Frontal cortex (tissue), 4 donors: ENCODE data around the gene ULK4. TPM values are rescaled to one million over a fixed set of nuclear protein-coding genes. Genes with fewer than 3 reads are reported as not detected.
"Not testable (repeated sequence)": the region's sequence is repeated elsewhere in the genome, so short reads cannot be mapped to it uniquely, and the experiment has no call there.

Source experiments
- DNase-seq, 2 donors: peaks; one replicate each; pipeline ENCODE4 v3.0.0; 2012; ENCODE audit warnings: low spot score in 2 of 2
- FAIRE-seq: peaks from 2 replicates; lab custom pipeline; 2012; peaks lifted over from hg19 to GRCh38; lab: Jason Lieb, UNC
- total RNA-seq: library from RNA; depleted of rRNA; stranded (reverse); fragments of >200 nt; gene quantifications from one replicate; pipeline ENCODE4 v1.2.3, GENCODE V29; 2014
- donor health status: control.
- donor health status: control.
- donor health status: control.

The ULK4 gene
- total RNA-seq, 1 donor from 2014 or later = 17.5 TPM

DNA sequence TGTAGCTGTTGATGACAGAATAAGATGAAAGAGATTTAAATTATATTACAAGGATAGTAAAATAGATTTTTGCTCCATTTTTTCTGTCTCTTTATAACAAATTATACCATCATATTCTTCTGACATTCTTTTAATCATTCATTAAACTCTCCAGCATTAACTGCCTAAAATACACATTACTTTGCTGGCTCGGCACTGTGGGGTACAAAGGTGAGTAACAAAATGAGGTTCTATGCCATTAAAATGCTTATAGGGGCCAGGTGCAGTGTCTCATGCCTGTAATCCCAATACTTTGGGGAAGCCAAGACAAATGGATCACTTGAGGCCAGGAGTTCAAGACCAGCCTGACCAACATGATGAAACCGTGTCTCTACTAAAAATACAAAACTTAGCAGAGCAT lies 81.5 kb downstream of the ULK4 start:
- no peak for FAIRE-seq
- no peak for DNase-seq

- not testable (repeated sequence) for DNase-seq, FAIRE-seq
Measured at GRCh38 chr3:41877741-41878140, 84.2 kb downstream of the ULK4 start.

- FAIRE-seq (no peak), DNase-seq (no peak)
Measured at GRCh38 chr3:41874022-41874421, 87.9 kb downstream of the ULK4 start.

DNA sequence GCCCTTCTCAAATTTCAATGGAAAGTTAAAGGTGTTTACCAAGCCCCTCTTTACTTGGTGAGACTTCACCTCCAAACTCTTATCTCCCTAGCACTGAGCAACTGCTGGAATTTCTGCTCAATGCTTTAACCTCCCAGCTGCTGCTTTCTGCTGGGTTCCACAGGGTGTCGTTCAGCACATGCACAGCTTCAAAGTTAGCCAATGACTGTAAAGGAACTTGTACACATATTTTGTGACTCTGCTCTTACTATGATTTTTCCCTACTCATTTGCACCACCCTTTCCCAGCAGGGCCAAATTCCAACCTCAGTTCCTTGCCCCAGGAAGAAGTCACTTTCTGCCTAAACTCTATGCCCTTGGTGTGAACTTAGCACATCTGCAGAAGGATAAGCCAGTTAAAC lies 89.7 kb downstream of the ULK4 start:
- FAIRE-seq = no peak
- DNase-seq = no peak

DNA sequence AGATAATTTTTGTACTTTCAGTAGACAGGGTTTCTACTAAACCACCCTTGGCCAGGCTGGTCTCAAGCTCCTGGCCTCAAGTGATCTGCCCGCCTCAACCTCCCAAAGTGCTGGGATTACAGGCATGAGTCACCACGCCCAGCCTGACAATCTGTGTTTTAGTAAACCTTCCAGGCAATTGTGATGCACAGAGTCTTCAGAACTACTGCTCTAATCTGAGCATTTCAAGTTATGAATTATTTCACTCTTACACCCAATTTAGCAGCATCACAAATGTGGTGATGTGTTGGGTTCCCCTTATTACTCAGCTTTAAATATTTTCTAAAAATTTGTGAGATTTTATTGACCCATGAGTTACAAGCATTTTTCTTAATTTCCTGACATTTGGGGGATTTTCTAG lies 94.4 kb downstream of the ULK4 start:
- DNase-seq (no peak), FAIRE-seq (no peak)

GRCh38 chr3:41866298-41866697 lies 95.6 kb downstream of the ULK4 start:
- FAIRE-seq (no peak), DNase-seq (no peak)

DNA sequence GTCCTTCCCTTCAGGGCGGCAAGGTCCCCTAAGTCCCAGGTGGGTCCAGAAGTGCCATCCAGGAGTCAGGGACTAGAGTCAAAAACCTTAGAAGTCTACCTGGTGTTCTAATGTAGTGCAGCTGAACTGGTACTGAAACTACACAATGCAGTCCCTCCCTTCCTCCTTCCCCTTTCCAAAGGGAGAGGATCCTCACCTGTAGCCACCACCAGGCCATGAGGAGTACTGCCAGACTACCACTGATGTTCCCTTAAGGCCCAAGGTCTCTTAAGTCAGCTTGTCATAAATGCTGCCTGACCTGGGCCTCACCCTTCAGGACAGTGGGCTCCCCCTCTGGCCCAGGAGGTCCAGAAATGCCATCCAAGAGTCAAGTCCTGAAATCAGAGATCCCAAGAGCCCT lies 98.9 kb downstream of the ULK4 start:
- no peak for DNase-seq
- FAIRE-seq = no peak

GRCh38 chr3:41860489-41860888 lies 101.4 kb downstream of the ULK4 start:
- not testable (repeated sequence) for FAIRE-seq, DNase-seq

DNA sequence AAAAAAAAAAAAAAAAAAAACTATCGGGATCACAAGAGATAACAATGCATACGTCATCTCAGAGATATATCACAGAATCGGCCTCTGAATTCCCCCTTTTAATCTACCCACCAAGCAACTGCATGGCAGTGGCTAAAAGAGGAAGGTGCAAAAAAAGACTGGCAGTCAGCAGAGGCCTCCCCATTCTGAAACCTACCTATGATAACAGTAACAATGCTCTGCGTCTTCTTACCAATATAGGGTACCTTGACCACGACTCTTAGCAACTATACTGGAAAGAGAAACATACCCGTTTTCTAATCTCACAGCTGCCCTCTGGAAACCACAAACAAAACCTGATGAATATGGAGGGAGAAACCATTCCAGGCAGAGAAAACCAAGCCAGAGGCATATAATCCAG lies 106.9 kb downstream of the ULK4 start:
- DNase-seq = no peak
- FAIRE-seq = no peak

DNA sequence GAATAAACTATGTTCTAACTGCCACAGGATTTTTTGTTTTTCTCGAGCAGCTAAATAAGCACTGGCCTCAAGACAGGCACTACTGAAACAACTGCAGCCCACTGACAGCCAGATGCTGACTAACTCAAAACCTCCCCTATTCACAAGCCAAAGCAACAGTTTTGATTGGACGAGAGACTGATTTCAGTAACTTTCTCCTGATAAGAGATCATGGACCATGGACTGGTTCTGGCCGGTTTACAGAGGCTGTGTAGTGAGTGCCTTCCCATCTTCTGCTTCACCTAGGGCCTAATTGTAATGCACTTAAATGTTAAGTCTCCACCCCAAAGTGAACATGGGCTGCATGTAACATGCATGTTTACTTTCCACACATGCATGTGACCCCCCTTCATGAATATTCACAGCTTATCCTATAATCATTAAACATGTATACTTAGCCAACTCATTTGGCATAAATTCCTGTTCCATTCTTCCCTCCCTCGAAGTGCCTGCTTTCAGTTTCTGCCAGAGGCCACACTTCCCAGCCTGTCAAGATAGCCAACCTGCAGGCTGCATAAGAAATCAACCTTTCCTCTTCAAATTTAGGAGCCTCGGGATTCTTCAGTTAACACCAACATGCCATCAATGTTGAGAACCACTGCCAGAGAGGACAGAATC lies 108.2 kb downstream of the ULK4 start:
- DNase-seq (no peak), FAIRE-seq (no peak)

DNA sequence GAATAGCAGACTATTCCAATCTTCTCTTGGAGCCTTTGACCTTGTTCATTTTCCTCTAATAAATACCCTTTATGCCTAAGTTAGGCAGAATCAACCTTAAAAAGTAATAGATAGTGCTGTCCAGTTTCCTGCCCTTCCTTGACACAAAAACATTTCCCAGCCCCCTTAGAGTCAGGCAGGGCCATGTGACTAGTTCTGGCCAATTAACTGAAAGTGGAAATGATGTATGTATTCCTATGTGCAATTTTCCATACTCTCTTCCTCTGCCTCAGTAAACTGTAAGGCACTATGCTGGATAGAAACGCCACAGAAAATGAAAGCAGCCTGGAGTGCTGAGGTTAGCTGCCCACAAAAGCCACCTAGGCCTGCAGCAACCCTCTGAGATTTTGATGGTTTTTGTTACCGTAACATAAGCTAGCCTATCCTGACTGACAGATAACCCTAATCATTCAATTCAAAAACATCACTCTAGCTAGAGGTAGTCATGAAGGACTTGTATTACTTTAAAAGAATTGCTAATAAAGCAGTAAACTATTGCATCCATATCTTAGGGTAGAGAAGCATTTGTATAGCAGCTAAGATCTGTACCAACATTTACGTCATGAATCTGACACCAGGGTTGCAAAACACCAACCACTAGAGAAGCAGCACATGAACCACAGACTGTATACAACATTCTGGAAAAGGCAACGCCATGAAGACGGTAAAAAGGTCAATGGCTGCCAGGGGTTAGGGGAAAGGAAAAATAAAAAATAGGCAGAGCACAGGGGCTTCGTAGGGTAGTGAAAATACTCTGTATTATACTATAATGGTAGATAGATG lies 112.9 kb downstream of the ULK4 start:
- DNase-seq (no peak), FAIRE-seq (no peak)

- FAIRE-seq (no peak), DNase-seq (no peak)
Measured at GRCh38 chr3:41847679-41848078, 114.2 kb downstream of the ULK4 start.

GRCh38 chr3:41846850-41847249 lies 115.1 kb downstream of the ULK4 start:
- DNase-seq (no peak), FAIRE-seq (no peak)

DNA sequence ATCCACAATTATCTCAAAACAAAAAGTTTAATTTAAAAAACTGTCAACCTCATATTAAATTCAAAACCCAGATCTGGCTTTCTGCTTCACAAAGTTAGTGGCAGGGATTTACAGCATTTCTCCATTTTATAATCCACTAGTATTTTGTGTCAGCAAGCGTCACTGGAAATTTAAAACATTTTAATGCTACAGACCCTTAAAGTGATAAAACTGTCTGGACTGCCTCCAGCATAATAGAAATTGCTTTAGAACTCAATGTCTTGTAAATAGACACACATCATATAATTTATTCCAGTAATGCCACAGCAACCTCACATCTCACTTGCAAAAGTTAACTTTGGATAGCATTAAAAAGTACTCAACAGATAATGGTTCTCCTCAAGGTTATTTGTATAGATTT lies 116.1 kb downstream of the ULK4 start:
- FAIRE-seq (no peak), DNase-seq (no peak)

DNA sequence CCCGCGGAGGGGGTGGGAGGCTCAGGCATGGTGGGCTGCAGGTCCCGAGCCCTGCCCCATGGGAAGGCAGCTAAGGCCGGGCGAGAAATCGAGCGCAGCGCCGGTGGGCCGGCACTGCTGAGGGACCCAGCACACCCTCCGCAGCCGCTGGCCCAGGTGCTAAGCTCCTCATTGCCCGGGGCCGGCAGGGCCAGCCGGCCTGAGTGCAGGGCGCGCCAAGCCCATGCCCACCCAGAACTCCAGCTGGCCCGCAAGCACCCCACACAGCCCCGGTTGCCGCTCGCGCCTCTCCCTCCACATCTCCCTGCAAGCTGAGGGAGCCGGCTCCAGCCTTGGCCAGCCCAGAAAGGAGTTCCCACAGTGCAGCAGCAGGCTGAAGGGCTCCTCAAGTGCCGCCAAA lies 117.6 kb downstream of the ULK4 start:
- not testable (repeated sequence) for DNase-seq, FAIRE-seq

DNA sequence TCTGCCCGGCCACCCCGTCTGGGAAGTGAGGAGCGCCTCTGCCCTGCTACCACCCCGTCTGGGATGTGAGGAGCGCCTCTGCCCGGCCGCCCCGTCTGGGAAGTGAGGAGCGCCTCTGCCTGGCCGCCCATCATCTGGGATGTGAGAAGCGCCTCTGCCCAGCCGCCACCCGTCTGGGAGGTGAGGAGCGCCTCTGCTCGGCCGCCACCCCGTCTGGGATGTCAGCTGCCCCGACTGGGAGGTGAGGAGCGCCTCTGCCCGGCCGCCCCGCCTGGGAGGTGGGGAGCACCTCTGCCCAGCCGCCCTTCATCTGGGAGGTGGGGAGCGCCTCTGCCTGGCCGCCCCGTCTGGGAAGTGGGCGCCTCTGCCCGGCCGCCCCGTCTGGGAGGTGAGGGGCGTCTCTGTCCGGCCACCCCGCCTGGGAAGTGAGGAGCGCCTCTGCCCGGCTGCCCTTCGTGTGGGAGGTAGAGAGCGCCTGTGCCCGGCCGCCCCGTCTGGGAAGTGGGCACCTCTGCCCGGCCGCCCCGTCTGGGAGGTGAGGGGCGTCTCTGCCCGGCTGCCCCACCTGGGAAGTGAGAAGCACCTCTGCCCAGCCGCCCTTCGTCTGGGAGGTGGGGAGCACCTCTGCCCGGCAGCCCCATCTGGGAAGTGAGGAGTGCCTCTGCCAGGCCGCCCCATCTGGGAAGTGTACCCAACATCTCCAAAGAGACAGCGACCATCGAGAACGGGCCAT lies 120.8 kb downstream of the ULK4 start:
- not testable (repeated sequence) for DNase-seq

GRCh38 chr3:41836360-41837134 lies 125.4 kb downstream of the ULK4 start:
- no peak for FAIRE-seq
- no peak for DNase-seq

More for the DNA sequence above, 120.8 kb downstream of the ULK4 start:
- FAIRE-seq = not testable (repeated sequence)

DNA sequence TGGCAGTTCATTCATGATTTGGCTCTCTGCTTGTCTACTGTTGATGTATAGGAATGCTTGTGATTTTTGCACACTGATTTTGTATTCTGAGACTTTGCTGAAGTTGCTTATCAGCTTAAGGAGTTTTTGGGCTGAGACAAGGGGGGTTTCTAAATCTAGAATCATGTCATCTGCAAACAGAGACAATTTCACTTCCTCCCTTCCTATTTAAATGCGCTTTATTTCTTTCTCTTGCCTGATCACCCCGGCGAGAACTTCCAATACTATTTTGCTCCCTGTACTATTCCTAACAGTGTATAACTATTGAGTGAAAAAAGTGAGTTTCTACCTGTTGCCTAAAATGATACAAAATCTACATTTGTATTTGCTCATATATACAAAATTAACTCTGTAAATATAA lies 128.3 kb downstream of the ULK4 start:
- DNase-seq = no peak
- no peak for FAIRE-seq

GRCh38 chr3:41819236-41819635 lies 142.7 kb downstream of the ULK4 start:
- FAIRE-seq = no peak
- DNase-seq = no peak

GRCh38 chr3:41808618-41809017 lies 153.3 kb downstream of the ULK4 start:
- FAIRE-seq (no peak), DNase-seq (no peak)
